IgD-negative memory B cell (primary cell): ENCODE data around the gene CASZ1. TPM values are rescaled to one million over a fixed set of nuclear protein-coding genes. Genes with fewer than 3 reads are reported as not detected.

Experiments
- H3K27ac Mint-ChIP-seq, 3 donors: one replicate each; pipeline ENCODE4 v1.8.0; 2020 to 2022; ENCODE audit warnings: mild to moderate bottlenecking in 3 of 3, mixed read lengths in 3 of 3, moderate library complexity in 1 of 3
- H3K27me3 Mint-ChIP-seq: one replicate; pipeline ENCODE4 v1.8.0; 2021; ENCODE audit warnings: mixed read lengths
- H3K36me3 Mint-ChIP-seq: one replicate; pipeline ENCODE4 v1.8.0; 2020; ENCODE audit warnings: mild to moderate bottlenecking, mixed read lengths
- H3K4me1 Mint-ChIP-seq, 3 donors: one replicate each; pipeline ENCODE4 v1.8.0; 2020 to 2022; ENCODE audit warnings: mixed read lengths in 3 of 3, mild to moderate bottlenecking in 1 of 3
- H3K4me3 Mint-ChIP-seq, 4 donors: one replicate each; pipeline ENCODE4 v1.8.0; 2020 to 2022; ENCODE audit warnings: mild to moderate bottlenecking in 4 of 4, mixed read lengths in 4 of 4, moderate library complexity in 3 of 4
- H3K9me3 Mint-ChIP-seq, 3 donors: one replicate each; pipeline ENCODE4 v1.8.0; 2020 to 2021; ENCODE audit warnings: mixed read lengths in 3 of 3, mild to moderate bottlenecking in 1 of 3
- polyA plus RNA-seq: library from polyadenylated mRNA; unstranded; fragments of 300-500 nt; fragmentation: Illumina TruSeq; gene quantifications from one replicate; pipeline ENCODE4 v1.2.3, GENCODE V29; 2021

Gene CASZ1
- polyA plus RNA-seq, 1 donor from 2014 or later = 5.6 TPM

DNA sequence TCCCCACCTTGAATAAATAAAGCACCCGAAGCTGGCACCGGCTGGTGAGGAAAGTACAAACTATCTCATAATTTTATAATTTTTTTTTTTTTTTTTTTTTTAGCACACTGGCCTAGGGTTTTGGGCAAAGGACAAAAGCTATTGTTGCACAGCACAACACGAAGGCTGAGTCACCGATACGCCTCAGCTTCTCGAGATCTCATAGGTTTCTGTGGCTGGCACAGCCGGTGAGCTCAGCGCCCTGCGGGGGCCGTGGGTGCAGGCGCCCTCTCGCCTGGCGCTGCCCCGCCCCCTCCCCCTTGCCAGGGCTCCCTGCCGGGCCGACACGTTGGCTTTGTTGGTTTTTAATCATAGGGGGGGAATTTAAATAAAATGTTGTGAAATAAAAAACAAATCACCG is 17.2 kb downstream of the CASZ1 start:
- Mint-ChIP-seq H3K27ac (no peak overlapping the region), H3K27me3 (no peaks in the 10 kb centered on the region), H3K36me3 (no peaks in the 10 kb centered on the region), H3K9me3 (no peaks in the 10 kb centered on the region), H3K4me1 (no peaks in the 10 kb centered on the region), H3K4me3 (no peak overlapping the region)

DNA sequence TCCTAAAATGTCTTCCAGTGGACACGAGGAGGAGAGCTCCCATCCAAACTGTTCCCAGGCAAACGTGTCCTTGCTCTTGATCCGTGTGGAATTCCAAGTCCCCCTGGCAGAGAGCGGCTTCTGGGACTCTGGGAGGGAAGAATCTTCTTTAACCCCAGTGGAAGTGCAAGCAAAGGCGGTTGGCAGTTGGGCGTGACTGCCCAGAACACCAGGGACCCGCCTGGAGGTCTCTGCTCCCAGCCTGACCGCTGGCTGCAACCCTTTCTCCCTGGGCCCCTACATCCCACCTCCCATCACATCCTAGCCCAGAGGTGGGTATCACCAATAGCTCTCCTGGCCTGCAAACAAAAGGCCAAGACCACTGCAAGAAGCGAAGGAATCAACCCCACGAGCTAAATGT is 17.8 kb downstream of the CASZ1 start:
- Mint-ChIP-seq H3K9me3 (no peaks in the 10 kb centered on the region), H3K4me3 (no peak overlapping the region), H3K27ac (no peak overlapping the region), H3K27me3 (peaks cover 2% of the 10 kb centered on the region), H3K4me1 (no peaks in the 10 kb centered on the region), H3K36me3 (no peaks in the 10 kb centered on the region)

DNA sequence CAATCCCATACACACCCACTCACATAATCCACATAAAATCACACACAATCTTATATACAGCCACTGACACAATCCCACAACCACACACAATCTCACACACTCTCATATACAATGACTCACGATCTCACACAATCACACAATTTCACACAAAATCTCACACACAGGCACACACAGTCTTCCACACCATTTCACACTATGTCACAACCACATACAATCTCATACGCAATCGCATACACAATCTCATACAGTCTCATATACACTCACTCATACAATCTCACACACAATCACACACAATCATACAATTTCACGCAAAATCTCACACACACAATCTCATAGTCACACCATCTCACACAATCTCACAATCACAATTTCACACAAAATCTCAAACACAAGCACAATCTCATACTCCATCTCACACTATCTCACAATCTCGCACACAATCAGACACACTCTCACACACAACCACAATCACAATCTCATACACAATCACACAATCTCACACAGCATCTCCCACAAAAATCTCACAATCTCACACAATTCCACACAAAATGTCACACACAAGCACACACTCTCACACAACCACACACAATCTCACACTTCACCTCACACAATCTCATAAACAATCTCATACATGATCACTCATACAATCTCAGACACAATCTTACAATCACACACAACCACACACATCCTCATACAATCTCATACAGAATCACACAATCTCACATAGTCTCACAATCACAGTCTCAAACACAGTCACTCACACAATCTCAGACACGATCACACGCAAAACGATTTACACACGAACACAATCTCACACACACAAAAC is 18.5 kb downstream of the CASZ1 start:
- H3K4me1 Mint-ChIP-seq = no peaks in the 10 kb centered on the region
- no peaks in the 10 kb centered on the region for H3K9me3 Mint-ChIP-seq
- no peak overlapping the region for H3K27ac Mint-ChIP-seq
- H3K27me3 Mint-ChIP-seq = peaks cover 2% of the 10 kb centered on the region
- H3K4me3 Mint-ChIP-seq = no peak overlapping the region
- no peaks in the 10 kb centered on the region for H3K36me3 Mint-ChIP-seq

DNA sequence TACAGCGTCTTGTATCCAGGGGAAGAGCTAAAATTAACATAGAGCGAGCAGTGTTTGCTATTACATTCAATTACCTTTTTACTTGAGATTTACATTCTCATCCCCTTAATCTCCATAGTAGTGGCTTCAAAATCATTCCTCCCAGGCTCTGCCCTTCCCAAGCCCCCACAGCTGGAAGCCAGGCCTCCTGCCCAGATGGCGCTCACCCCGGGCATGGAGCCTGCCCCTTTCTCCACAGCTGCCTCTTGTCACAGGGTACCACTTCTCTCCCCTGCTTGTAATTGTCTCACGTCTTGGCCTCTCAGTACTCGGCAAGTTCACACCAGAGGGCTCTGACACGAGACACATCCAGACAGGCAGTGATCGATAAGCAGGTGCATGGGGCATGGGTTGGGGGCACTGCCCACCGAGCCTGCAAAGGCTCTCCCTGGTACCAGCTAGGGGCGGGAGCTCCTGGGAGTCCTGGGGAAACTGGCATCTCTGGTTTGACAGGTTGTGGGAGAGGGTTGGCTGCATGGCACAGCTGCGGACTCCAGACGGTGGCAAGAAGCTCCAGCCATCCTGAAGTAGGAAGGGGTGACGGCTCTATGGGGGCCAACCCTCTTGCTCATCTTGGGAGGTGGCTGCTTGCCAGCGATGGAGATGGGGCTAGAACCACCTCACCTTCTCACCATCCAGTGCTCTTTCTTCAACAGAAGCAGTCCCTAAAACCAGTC is 20.1 kb downstream of the CASZ1 start:
- H3K4me1 Mint-ChIP-seq = peaks cover 0 to 1% (median 0%) of the 10 kb centered on the region in 3 donors
- peaks cover 2% of the 10 kb centered on the region for H3K27me3 Mint-ChIP-seq
- H3K4me3 Mint-ChIP-seq = peak overlapping the region in 1 of 4 donors; percentile 33
- no peak overlapping the region for H3K27ac Mint-ChIP-seq
- no peaks in the 10 kb centered on the region for H3K9me3 Mint-ChIP-seq
- H3K36me3 Mint-ChIP-seq = no peaks in the 10 kb centered on the region

DNA sequence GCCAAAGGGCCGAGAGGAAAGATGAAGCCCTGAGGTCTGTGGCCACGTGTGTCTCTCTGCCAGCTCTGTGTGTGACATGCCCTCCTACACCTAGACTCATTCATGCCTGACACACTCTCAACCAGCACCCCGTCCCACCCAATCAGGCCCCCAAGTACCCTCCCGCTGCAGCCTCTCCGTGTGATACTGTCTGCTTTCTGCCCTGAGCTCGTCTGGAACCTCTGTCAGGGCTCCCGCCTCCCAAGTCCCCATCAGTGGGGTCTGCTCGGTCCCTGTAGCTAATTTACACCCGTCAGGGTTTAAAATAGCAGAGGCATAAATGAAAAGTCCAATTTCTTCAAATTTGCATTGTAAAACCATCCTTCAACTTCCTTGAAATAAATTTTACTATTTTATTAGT is 20.7 kb downstream of the CASZ1 start:
- no peaks in the 10 kb centered on the region for H3K9me3 Mint-ChIP-seq
- H3K27me3 Mint-ChIP-seq = peaks cover 2% of the 10 kb centered on the region
- H3K4me3 Mint-ChIP-seq = no peak overlapping the region
- no peak overlapping the region for H3K27ac Mint-ChIP-seq
- H3K4me1 Mint-ChIP-seq = peaks cover 0 to 1% (median 0%) of the 10 kb centered on the region in 3 donors
- H3K36me3 Mint-ChIP-seq = no peaks in the 10 kb centered on the region

DNA sequence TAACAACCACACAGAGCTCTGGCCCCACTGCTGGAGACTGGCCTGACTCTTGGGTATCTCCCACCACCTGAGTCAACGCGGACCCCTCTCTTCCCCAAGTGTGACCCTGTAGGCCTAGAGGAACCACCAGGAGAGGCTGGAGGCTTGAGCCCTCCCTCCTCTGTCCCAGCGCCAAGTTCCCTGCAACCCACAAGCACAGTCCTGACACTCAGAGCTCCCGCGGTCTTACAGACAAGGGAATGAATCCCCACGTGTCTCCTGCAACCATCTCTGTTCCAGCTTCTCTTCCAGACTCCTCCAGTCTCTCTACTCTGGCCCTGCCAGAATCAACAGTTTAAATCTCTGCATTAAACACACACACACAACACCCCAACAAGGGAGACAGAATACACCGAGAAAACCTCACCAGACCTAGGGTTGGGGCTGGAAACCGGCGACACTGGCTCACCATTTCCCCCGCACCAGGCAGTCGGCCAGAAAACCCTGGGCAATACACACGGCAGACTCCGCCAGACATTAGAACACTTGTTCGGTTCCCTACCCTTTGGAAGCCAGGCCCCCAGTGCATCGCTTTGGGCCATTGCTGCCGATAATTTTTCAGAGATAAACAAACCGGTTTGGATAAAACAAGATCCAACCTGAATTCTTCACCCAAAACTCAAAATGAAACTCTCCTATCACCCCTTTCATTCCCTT is 21.7 kb downstream of the CASZ1 start:
- peaks cover 0 to 1% (median 0%) of the 10 kb centered on the region in 3 donors for H3K4me1 Mint-ChIP-seq
- H3K4me3 Mint-ChIP-seq = no peak overlapping the region
- peaks cover 1% of the 10 kb centered on the region for H3K36me3 Mint-ChIP-seq
- H3K27ac Mint-ChIP-seq = no peak overlapping the region
- H3K9me3 Mint-ChIP-seq = no peaks in the 10 kb centered on the region
- peaks cover 2% of the 10 kb centered on the region for H3K27me3 Mint-ChIP-seq

DNA sequence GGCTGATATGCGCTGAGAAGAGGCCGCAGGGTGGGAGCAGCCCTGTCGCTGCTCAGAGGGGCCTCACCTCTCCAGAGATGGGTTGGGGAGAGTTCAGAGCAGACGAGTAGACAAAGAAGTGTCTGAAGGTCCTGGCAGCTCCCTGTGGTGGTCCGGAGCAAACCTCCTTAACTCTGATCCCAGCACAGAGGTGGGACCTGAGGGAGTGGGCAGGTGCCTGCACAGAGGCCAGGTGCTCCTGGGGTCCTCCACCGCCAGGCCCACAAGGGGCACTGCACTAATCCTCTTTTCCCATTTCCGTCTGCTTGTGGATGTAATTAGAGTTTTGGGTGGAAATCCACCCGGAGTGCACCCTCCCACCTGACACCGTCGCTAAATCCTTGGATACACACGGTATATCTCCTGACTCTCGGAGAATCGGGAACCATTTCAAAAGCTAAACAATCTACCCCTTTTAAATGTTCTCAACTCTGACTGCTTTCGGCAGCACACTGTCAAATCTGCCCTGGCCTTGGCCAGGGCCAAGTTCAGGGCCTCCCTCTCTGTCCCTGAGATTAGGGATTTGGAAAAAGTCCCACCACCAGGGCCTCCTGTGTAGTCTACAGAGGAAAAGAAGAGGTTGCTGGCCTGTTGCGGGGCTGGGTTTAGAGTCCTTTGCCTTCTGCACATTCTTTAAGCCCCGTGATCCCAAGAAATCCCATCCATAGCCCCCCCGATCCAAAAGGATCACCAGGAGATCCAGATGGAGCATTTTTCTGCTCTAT is 22.4 kb downstream of the CASZ1 start:
- Mint-ChIP-seq H3K36me3 (peaks cover 1% of the 10 kb centered on the region), H3K4me1 (peaks cover 0 to 1% (median 0%) of the 10 kb centered on the region in 3 donors), H3K27ac (no peak overlapping the region), H3K4me3 (no peak overlapping the region), H3K27me3 (peaks cover 2% of the 10 kb centered on the region), H3K9me3 (no peaks in the 10 kb centered on the region)

DNA sequence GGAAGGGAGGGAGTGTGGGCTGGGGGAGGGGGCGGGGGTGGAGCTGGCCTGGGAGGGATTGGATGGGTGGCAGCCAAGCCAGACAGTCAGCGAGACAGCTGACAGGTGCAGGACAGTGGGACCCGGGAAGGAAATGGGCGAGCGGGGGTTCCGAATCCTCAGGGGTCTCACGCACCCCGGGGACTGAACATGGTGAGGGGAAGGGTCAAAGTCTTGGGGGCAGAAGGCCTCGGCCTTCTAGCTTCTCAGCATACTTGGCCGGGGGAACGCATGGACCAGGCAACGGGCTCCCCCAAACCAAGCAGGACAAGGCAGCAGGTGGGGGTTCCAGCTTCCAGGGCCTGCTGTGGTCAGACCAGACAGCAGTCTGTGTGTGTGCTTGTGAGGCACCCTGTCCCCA is 23.1 kb downstream of the CASZ1 start:
- Mint-ChIP-seq H3K9me3 (no peaks in the 10 kb centered on the region), H3K4me1 (peaks cover 0 to 1% (median 0%) of the 10 kb centered on the region in 3 donors), H3K4me3 (no peak overlapping the region), H3K36me3 (peaks cover 1% of the 10 kb centered on the region), H3K27ac (no peak overlapping the region), H3K27me3 (peaks cover 2% of the 10 kb centered on the region)

DNA sequence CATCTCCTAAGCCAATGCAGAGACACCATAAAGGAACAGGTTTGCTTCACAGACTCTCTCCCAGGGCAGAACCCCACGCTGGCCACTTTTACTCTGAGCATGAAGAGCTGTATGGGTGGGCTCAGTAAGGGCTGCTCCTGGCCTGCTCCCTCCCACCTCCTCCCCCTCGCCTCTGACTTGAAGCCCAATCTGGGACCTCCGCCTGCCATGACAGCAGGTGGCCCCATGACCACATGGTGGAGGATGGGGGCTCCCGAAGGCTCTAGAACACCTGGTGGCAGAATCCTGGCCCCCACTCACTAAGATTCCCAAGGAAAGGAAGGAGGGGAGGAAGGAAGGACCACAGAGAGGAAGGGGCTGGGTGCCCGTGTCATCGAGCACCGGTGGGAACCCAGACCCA is 23.7 kb downstream of the CASZ1 start:
- no peak overlapping the region for H3K27ac Mint-ChIP-seq
- H3K4me3 Mint-ChIP-seq = no peak overlapping the region
- H3K4me1 Mint-ChIP-seq = peaks cover 0 to 1% (median 0%) of the 10 kb centered on the region in 3 donors
- H3K27me3 Mint-ChIP-seq = peaks cover 2% of the 10 kb centered on the region
- H3K9me3 Mint-ChIP-seq = no peaks in the 10 kb centered on the region
- H3K36me3 Mint-ChIP-seq = peaks cover 1% of the 10 kb centered on the region

DNA sequence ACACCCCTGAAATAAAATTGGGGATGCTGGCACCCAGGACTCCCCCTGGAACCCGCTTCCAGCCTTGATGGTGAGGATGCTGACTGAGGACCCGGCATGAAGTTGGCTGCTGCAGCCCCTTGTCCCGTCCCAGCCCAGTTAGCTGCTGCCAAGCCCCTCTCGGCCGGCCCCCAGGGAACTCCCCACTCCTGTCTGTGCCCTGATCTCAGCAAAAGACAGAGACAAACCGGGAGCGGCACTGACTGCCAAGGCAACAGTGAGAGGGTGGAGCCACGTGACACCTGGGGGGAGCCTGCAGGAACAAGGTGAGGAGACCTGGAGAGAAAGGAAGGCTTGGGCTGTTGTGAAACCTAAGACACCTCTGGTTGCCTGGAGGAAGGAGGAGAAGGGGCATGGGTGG is 24.7 kb downstream of the CASZ1 start:
- Mint-ChIP-seq H3K36me3 (peaks cover 1% of the 10 kb centered on the region), H3K4me1 (peaks cover 0 to 1% (median 0%) of the 10 kb centered on the region in 3 donors), H3K27ac (no peak overlapping the region), H3K9me3 (no peaks in the 10 kb centered on the region), H3K27me3 (peaks cover 2% of the 10 kb centered on the region), H3K4me3 (no peak overlapping the region)

DNA sequence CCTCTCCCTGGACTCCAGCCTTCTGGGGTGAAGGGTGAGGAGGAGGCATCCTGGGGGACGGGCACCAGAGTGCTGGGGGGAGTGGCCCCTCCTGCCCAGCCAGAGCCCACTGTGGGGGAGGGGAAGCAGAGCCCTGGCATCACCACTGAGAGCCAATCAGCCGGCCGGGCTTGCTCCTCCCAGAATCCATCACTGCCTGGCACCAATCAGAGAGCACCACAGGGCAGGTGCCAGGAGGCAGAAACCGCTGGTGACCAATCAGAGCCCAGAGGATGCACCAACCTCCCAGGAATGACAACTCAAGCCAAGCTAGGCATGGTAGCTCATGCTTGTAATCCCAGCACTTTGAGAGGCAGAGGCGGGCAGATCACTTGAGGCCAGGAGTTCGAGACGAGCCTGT is 27.9 kb downstream of the CASZ1 start:
- Mint-ChIP-seq H3K36me3 (peaks cover 1% of the 10 kb centered on the region), H3K4me1 (peaks cover 0 to 1% (median 0%) of the 10 kb centered on the region in 3 donors), H3K27me3 (no peaks in the 10 kb centered on the region), H3K27ac (no peak overlapping the region), H3K4me3 (no peak overlapping the region), H3K9me3 (no peaks in the 10 kb centered on the region)

DNA sequence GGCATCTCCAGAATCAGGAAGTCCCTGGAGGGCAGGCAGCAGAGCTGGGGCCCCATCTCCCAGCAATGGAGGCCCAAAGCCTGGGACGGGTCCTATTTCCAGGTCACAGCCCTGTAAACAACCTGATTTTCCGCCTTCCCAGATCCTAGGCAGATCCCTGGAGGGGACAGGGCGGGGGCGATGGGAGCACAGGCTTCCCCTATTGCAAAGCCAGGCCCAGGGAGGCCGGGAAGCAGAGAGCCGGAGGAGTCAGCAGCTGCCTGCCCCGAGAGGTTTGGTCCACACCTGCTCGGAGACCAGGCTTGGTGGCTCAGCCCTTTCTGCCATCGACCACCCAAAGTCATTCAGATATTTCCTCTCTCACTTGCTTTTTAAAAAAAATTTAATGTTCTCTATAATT is 29.2 kb downstream of the CASZ1 start:
- Mint-ChIP-seq H3K27ac (no peak overlapping the region), H3K4me3 (no peak overlapping the region), H3K9me3 (no peaks in the 10 kb centered on the region), H3K4me1 (peaks cover 0 to 3% (median 0%) of the 10 kb centered on the region in 3 donors), H3K27me3 (no peaks in the 10 kb centered on the region), H3K36me3 (peaks cover 1% of the 10 kb centered on the region)

DNA sequence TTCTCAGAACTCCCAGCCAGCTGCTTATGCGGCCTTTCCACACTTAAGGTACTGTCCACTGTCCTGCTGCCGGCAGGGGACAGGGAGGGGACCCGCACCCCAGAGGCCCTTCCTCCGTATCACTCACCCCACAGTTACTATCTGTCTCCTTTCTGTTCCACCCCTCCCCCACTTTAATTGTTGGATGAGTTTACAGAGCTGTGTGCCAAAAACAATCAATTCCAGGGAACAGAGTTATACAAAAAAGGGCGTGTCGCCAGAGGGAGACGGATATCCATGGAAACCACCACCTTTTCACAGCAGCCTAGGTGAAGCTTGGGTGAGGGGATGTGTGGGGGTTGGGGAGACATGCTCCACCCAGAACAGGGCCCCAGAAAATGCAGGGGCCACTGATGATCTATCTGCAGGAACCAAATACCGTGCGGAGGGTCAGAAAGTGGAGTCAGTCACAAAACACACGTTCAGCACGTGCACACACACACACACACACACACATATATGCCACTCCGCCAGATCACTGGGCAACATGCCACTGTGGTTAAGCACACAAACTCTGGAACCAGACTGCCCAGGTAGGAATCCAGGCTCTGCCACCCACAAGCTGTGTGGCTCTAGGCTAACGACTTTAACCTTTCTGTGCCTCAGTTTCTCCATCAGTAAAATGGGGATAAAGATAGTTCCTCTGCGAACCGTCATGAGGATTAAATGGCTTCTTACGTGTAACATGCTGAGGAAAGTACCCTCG is 30.5 kb downstream of the CASZ1 start:
- peaks cover 1% of the 10 kb centered on the region for H3K36me3 Mint-ChIP-seq
- H3K4me3 Mint-ChIP-seq = no peak overlapping the region
- peaks cover 5 to 8% (median 7%) of the 10 kb centered on the region in 3 donors for H3K4me1 Mint-ChIP-seq
- no peak overlapping the region for H3K27ac Mint-ChIP-seq
- H3K9me3 Mint-ChIP-seq = no peaks in the 10 kb centered on the region
- no peaks in the 10 kb centered on the region for H3K27me3 Mint-ChIP-seq

DNA sequence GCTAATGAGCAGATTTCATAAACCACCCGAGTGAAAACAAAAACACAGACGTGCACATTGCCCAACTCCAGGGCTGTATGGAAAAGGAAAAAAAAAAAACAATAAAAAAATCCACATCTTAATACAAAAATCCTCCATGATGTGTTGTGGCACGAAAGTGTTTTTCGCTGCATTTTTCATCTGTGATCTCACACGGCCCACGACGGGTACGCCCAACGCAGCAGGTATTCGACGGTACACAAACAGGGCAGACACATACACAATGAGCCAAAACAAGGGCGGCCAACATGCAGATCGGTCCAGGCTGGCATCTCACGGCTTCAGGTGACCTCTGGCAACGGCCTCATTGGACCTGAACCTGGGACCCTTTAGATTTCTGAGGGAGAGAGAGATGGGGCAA is 31.1 kb downstream of the CASZ1 start:
- no peaks in the 10 kb centered on the region for H3K9me3 Mint-ChIP-seq
- H3K27me3 Mint-ChIP-seq = no peaks in the 10 kb centered on the region
- peaks cover 5 to 10% (median 8%) of the 10 kb centered on the region in 3 donors for H3K4me1 Mint-ChIP-seq
- H3K27ac Mint-ChIP-seq = no peak overlapping the region
- peaks cover 1% of the 10 kb centered on the region for H3K36me3 Mint-ChIP-seq
- peak overlapping the region in 1 of 4 donors; percentile 14 for H3K4me3 Mint-ChIP-seq
